ENCODE data around the gene C1orf226. TPM values are rescaled to one million over a fixed set of nuclear protein-coding genes. Genes with fewer than 3 reads are reported as not detected.

C1orf226 gene
- total and polyA plus RNA-seq, 2 experiments from 2014 or later, result 2.8 to 6.6 TPM

- no peaks in the 10 kb centered on the region for H3K79me2 ChIP-seq
- H3K4me1 ChIP-seq (ENCODE audit: insufficient read depth), result no peaks in the 10 kb centered on the region
- no peaks in the 10 kb centered on the region for H3K36me3 ChIP-seq (replicated peaks; ENCODE audit: insufficient read depth, low read depth)
- no peaks in the 10 kb centered on the region for H4K20me1 ChIP-seq (ENCODE audit: insufficient read depth, poor library complexity, severe bottlenecking)
- WGBS (ENCODE audit: low lambda C conversion rate, missing lambda C conversion rate), result 80% methylated on average over 8 of the region's 8 CpGs
- TF ChIP-seq EZH2 (IDR thresholded peaks at IDR 0.05; ENCODE audit: borderline replicate concordance) (no peak), EZH2phosphoT487 (IDR thresholded peaks at IDR 0.05; ENCODE audit: low read depth, severe bottlenecking, unreplicated experiment) (no peak), CTCF (IDR thresholded peaks at IDR 0.05; ENCODE audit: poor library complexity) (no peak)
- no peak overlapping the region for H3K27ac ChIP-seq
- H3K9me2 ChIP-seq (replicated peaks; ENCODE audit: insufficient read depth), result no peaks in the 10 kb centered on the region
- H3K27me3 ChIP-seq, result no peaks in the 10 kb centered on the region
- H3K4me3 ChIP-seq, result no peak overlapping the region
- no peak overlapping the region for H3K4me2 ChIP-seq
- no peak overlapping the region for H2AFZ ChIP-seq
- DNase-seq (ENCODE audit: low spot score), result no peak
- H3K9me3 ChIP-seq (ENCODE audit: low read depth), result no peaks in the 10 kb centered on the region
Observed at GRCh38 chr1:162398999-162399580, 17.6 kb downstream of the C1orf226 start.

- no peaks in the 10 kb centered on the region for H3K27me3 ChIP-seq
- 94% methylated on average over 10 of the region's 10 CpGs for WGBS (ENCODE audit: low lambda C conversion rate, missing lambda C conversion rate)
Observed at GRCh38 chr1:162400790-162401355, 19.3 kb downstream of the C1orf226 start.

GRCh38 chr1:162404550-162405160, 23.1 kb downstream of the C1orf226 start:
- Histone ChIP-seq H3K27ac (no peak overlapping the region), H2AFZ (no peak overlapping the region), H3K9me3 (ENCODE audit: low read depth) (no peaks in the 10 kb centered on the region), H4K20me1 (ENCODE audit: insufficient read depth, poor library complexity, severe bottlenecking) (no peaks in the 10 kb centered on the region), H3K36me3 (replicated peaks; ENCODE audit: insufficient read depth, low read depth) (no peaks in the 10 kb centered on the region), H3K4me2 (no peak overlapping the region), H3K4me1 (ENCODE audit: insufficient read depth) (no peaks in the 10 kb centered on the region), H3K79me2 (no peaks in the 10 kb centered on the region), H3K27me3 (no peaks in the 10 kb centered on the region), H3K4me3 (no peak overlapping the region), H3K9me2 (replicated peaks; ENCODE audit: insufficient read depth) (no peaks in the 10 kb centered on the region)
- 91% methylated on average over 5 of the region's 5 CpGs for WGBS (ENCODE audit: low lambda C conversion rate, missing lambda C conversion rate)
- DNase-seq (ENCODE audit: low spot score), result no peak
- TF ChIP-seq EZH2phosphoT487 (IDR thresholded peaks at IDR 0.05; ENCODE audit: low read depth, severe bottlenecking, unreplicated experiment), result no peak
- no peak for TF ChIP-seq EZH2 (IDR thresholded peaks at IDR 0.05; ENCODE audit: borderline replicate concordance)
- TF ChIP-seq CTCF (IDR thresholded peaks at IDR 0.05; ENCODE audit: poor library complexity), result no peak

More at GRCh38 chr1:162400790-162401355, 19.3 kb downstream of the C1orf226 start:
- Histone ChIP-seq H4K20me1 (ENCODE audit: insufficient read depth, poor library complexity, severe bottlenecking) (no peaks in the 10 kb centered on the region), H3K79me2 (no peaks in the 10 kb centered on the region), H3K4me3 (no peak overlapping the region), H3K4me2 (no peak overlapping the region), H3K9me3 (ENCODE audit: low read depth) (no peaks in the 10 kb centered on the region), H2AFZ (no peak overlapping the region), H3K36me3 (replicated peaks; ENCODE audit: insufficient read depth, low read depth) (no peaks in the 10 kb centered on the region), H3K9me2 (replicated peaks; ENCODE audit: insufficient read depth) (no peaks in the 10 kb centered on the region), H3K4me1 (ENCODE audit: insufficient read depth) (no peaks in the 10 kb centered on the region), H3K27ac (no peak overlapping the region)
- TF ChIP-seq CTCF (IDR thresholded peaks at IDR 0.05; ENCODE audit: poor library complexity) (no peak), EZH2 (IDR thresholded peaks at IDR 0.05; ENCODE audit: borderline replicate concordance) (no peak), EZH2phosphoT487 (IDR thresholded peaks at IDR 0.05; ENCODE audit: low read depth, severe bottlenecking, unreplicated experiment) (no peak)
- no peak for DNase-seq (ENCODE audit: low spot score)

Data from hepatocyte (in vitro differentiated cells).